ENCODE data around the gene SOX6.

Gene SOX6

GRCh38 chr11:15988693-15989231, 367.6 kb downstream of the SOX6 start:
- no peak for TF ChIP-seq TAF1 (IDR thresholded peaks at IDR 0.05; ENCODE audit: borderline replicate concordance, insufficient read depth, low read length)
- TF ChIP-seq SIN3A (IDR thresholded peaks at IDR 0.05; ENCODE audit: borderline replicate concordance, insufficient read depth, low read length), result no peak
- TF ChIP-seq FOXP2 (optimal IDR thresholded peaks at IDR 0.05; ENCODE audit: borderline replicate concordance, extremely low read depth, extremely low read length, insufficient read depth), result no peak
- no peak for TF ChIP-seq REST (IDR thresholded peaks at IDR 0.05; ENCODE audit: insufficient read depth in 1 of 2, low read depth in 2 of 2, low read length in 2 of 2)
- no peak for TF ChIP-seq POLR2AphosphoS5 (IDR thresholded peaks at IDR 0.05; ENCODE audit: low read depth, low read length)

- TF ChIP-seq TAF1 (IDR thresholded peaks at IDR 0.05; ENCODE audit: borderline replicate concordance, insufficient read depth, low read length), result no peak
- no peak for TF ChIP-seq SIN3A (IDR thresholded peaks at IDR 0.05; ENCODE audit: borderline replicate concordance, insufficient read depth, low read length)
- no peak for TF ChIP-seq FOXP2 (optimal IDR thresholded peaks at IDR 0.05; ENCODE audit: borderline replicate concordance, extremely low read depth, extremely low read length, insufficient read depth)
- no peak for TF ChIP-seq REST (IDR thresholded peaks at IDR 0.05; ENCODE audit: insufficient read depth in 1 of 2, low read depth in 2 of 2, low read length in 2 of 2)
- TF ChIP-seq POLR2AphosphoS5 (IDR thresholded peaks at IDR 0.05; ENCODE audit: low read depth, low read length), result no peak
Observed at GRCh38 chr11:15988016-15988550, 368.3 kb downstream of the SOX6 start.

GRCh38 chr11:15987046-15987445, 369.3 kb downstream of the SOX6 start:
- TF ChIP-seq POLR2AphosphoS5 (IDR thresholded peaks at IDR 0.05; ENCODE audit: low read depth, low read length) (no peak), FOXP2 (optimal IDR thresholded peaks at IDR 0.05; ENCODE audit: borderline replicate concordance, extremely low read depth, extremely low read length, insufficient read depth) (no peak), REST (IDR thresholded peaks at IDR 0.05; ENCODE audit: insufficient read depth in 1 of 2, low read depth in 2 of 2, low read length in 2 of 2) (no peak), SIN3A (IDR thresholded peaks at IDR 0.05; ENCODE audit: borderline replicate concordance, insufficient read depth, low read length) (no peak), TAF1 (IDR thresholded peaks at IDR 0.05; ENCODE audit: borderline replicate concordance, insufficient read depth, low read length) (no peak)

GRCh38 chr11:15985860-15986139, 370.5 kb downstream of the SOX6 start:
- no peak for TF ChIP-seq REST (IDR thresholded peaks at IDR 0.05; ENCODE audit: insufficient read depth in 1 of 2, low read depth in 2 of 2, low read length in 2 of 2)
- no peak for TF ChIP-seq POLR2AphosphoS5 (IDR thresholded peaks at IDR 0.05; ENCODE audit: low read depth, low read length)
- no peak for TF ChIP-seq TAF1 (IDR thresholded peaks at IDR 0.05; ENCODE audit: borderline replicate concordance, insufficient read depth, low read length)
- no peak for TF ChIP-seq SIN3A (IDR thresholded peaks at IDR 0.05; ENCODE audit: borderline replicate concordance, insufficient read depth, low read length)
